HCT116 (cell line): ENCODE results near the gene TIMM44. TPM values are rescaled to one million over a fixed set of nuclear protein-coding genes. Genes with fewer than 3 reads are reported as not detected.

Experiments
- ATAC-seq: fragments of 200-7000 bp; cut with Tn5 transposase; 2 replicates; pipeline ENCODE4 v1.9.1; 2020; ENCODE audit warnings: mild to moderate bottlenecking, moderate library complexity
- BruUV-seq: library from RNA; stranded (reverse); fragments of 400-500 nt; replicated peaks from 2 replicates; lab custom pipeline; 2021; lab: Mats Ljungman, UMichigan
- CTCF ChIA-PET: fragments of 300-600 bp; sonication (Branson Sonifier 250); formaldehyde crosslinking; loops from one replicate; lab custom pipeline; 2021; ENCODE audit warnings: antibody characterized with exemption; lab: Charles Lee
- POLR2A ChIA-PET: fragments of 300-600, 350-600 bp; sonication (Branson Sonifier 250); formaldehyde crosslinking; loops from one replicate; lab custom pipeline; 2021; ENCODE audit warnings: antibody characterized with exemption; lab: Charles Lee
- RAD21 ChIA-PET, 2 experiments: fragments of 300-600 bp; sonication (Branson Sonifier 250); formaldehyde crosslinking; loops; one replicate each; lab custom pipeline; 2023; ENCODE audit warnings: low total read pairs in 2 of 2; ENCODE audit not compliant: uncharacterized antibody in 2 of 2, unreplicated experiment in 2 of 2, low non-redundant PET in 1 of 2; lab: Charles Lee
- DNase-seq: peaks from one replicate; pipeline ENCODE4 v3.0.0-alpha.2; 2010; ENCODE audit warnings: low read depth, low spot score
- H2AFZ ChIP-seq: fragments of 200-600 bp; shearing (Covaris generic), sonication (generic); 2 replicates; pipeline ENCODE4 v1.6.1; 2017; ENCODE audit warnings: low read depth, mixed run types, mixed read lengths, antibody characterized with exemption, low read length; ENCODE audit not compliant: poor library complexity, severe bottlenecking
- H3K27ac ChIP-seq: 2 replicates; pipeline ENCODE4 v1.5.1; 2012; ENCODE audit warnings: low read depth, low read length
- H3K27me3 ChIP-seq: fragments of 200-600 bp; sonication (generic); 2 replicates; pipeline ENCODE4 v1.6.1; 2016; ENCODE audit warnings: mixed run types, low read length, mixed read lengths; ENCODE audit not compliant: insufficient read depth
- H3K36me3 ChIP-seq, 2 experiments: fragments of 200-500 bp in 1 of 2; fragments of 200-600 bp in 1 of 2; sonication (Bioruptor generic) in 1 of 2; sonication (generic) in 1 of 2; 2 replicates each; pipeline versions ENCODE4 v1.5.1 to v1.6.1; 2014 to 2016; ENCODE audit warnings: low read length in 2 of 2, inconsistent platforms in 1 of 2, mixed read lengths in 1 of 2, mixed run types in 1 of 2; ENCODE audit not compliant: insufficient read depth in 2 of 2, control insufficient read depth in 1 of 2
- H3K4me1 ChIP-seq, 2 experiments: fragments of 200-600 bp in 1 of 2; sonication (generic) in 1 of 2; 2 replicates each; pipeline versions ENCODE4 v1.5.1 to v1.6.1; 2012 to 2017; ENCODE audit warnings: low read length in 2 of 2, inconsistent platforms in 1 of 2, mild to moderate bottlenecking in 1 of 2, mixed read lengths in 1 of 2, mixed run types in 1 of 2, moderate library complexity in 1 of 2; ENCODE audit not compliant: insufficient read depth in 2 of 2, control insufficient read depth in 1 of 2
- H3K4me2 ChIP-seq: fragments of 200-600 bp; sonication (generic); 2 replicates; pipeline ENCODE4 v1.6.1; 2017; ENCODE audit warnings: mixed run types, low read length, mixed read lengths
- H3K4me3 ChIP-seq, 2 experiments: fragments of 200-600 bp in 1 of 2; sonication (generic) in 1 of 2; replicated peaks in 1 of 2; 2 replicates each; pipeline ENCODE4 v1.5.1; 2011 to 2016; ENCODE audit warnings: low read length in 2 of 2, control low read depth in 1 of 2, low read depth in 1 of 2, mild to moderate bottlenecking in 1 of 2, mixed read lengths in 1 of 2, mixed run types in 1 of 2
- H3K79me2 ChIP-seq: fragments of 200-600 bp; sonication (generic); 2 replicates; pipeline ENCODE4 v1.6.1; 2017; ENCODE audit warnings: mild to moderate bottlenecking, mixed run types, low read length, moderate library complexity, mixed read lengths; ENCODE audit not compliant: insufficient read depth
- H3K9ac ChIP-seq: fragments of 200-600 bp; sonication (generic); 2 replicates; pipeline ENCODE4 v1.6.1; 2016; ENCODE audit warnings: low read length, mixed read lengths
- H3K9me2 ChIP-seq: fragments of 200-600 bp; sonication (generic), shearing (Covaris generic); 2 replicates; pipeline ENCODE4 v1.6.1; 2017; ENCODE audit warnings: mixed run types, mild to moderate bottlenecking, moderate library complexity; ENCODE audit not compliant: insufficient read depth
- H3K9me3 ChIP-seq, 2 experiments: fragments of 200-500 bp in 1 of 2; fragments of 200-600 bp in 1 of 2; sonication (Bioruptor generic) in 1 of 2; sonication (generic) in 1 of 2; 2 replicates each; pipeline ENCODE4 v1.6.1; 2014 to 2017; ENCODE audit warnings: low read length in 2 of 2, mixed read lengths in 2 of 2, inconsistent platforms in 1 of 2, low read depth in 1 of 2, mild to moderate bottlenecking in 1 of 2, mixed run types in 1 of 2, moderate library complexity in 1 of 2; ENCODE audit not compliant: control insufficient read depth in 1 of 2, insufficient read depth in 1 of 2
- H4K20me1 ChIP-seq: fragments of 200-600 bp; sonication (generic), shearing (Covaris generic); 2 replicates; pipeline ENCODE4 v1.6.1; 2017; ENCODE audit warnings: mixed run types, mild to moderate bottlenecking, moderate library complexity; ENCODE audit not compliant: insufficient read depth
- CBX3 ChIP-seq: IDR thresholded peaks from 2 replicates; pipeline ENCODE4 v1.6.1; 2012; ENCODE audit warnings: low read depth
- EGR1 ChIP-seq: IDR thresholded peaks from 2 replicates; pipeline ENCODE4 v1.6.1; 2012; ENCODE audit warnings: low read depth
- EZH2 ChIP-seq: fragments of 200-600 bp; sonication (generic); IDR thresholded peaks from 2 replicates; pipeline ENCODE4 v1.6.1; 2017; ENCODE audit warnings: antibody characterized with exemption, mixed run types
- EZH2phosphoT487 ChIP-seq: fragments of 200-600 bp; IDR thresholded peaks from 2 replicates; pipeline ENCODE4 v1.6.1; 2018; ENCODE audit warnings: antibody characterized with exemption, borderline replicate concordance
- MAX ChIP-seq: IDR thresholded peaks from 2 replicates; pipeline ENCODE4 v1.6.1; 2012
- POLR2A ChIP-seq: IDR thresholded peaks from 2 replicates; pipeline ENCODE4 v1.7.0; 2011; ENCODE audit warnings: borderline replicate concordance; ENCODE audit not compliant: insufficient read depth, insufficient read length; ENCODE audit errors: extremely low read depth
- RAD21 ChIP-seq: IDR thresholded peaks from 2 replicates; pipeline ENCODE4 v1.6.1; 2012; ENCODE audit warnings: low read depth, mild to moderate bottlenecking
- SIN3A ChIP-seq: IDR thresholded peaks from 2 replicates; pipeline ENCODE4 v1.6.1; 2012; ENCODE audit warnings: low read depth
- SP1 ChIP-seq: IDR thresholded peaks from 2 replicates; pipeline ENCODE4 v1.6.1; 2012; ENCODE audit warnings: low read depth
- SRF ChIP-seq: IDR thresholded peaks from 2 replicates; pipeline ENCODE4 v1.6.1; 2012; ENCODE audit warnings: low read depth
- TCF7L2 ChIP-seq: IDR thresholded peaks from 2 replicates; pipeline ENCODE4 v1.7.0; 2011; ENCODE audit warnings: borderline replicate concordance, inconsistent platforms; ENCODE audit not compliant: insufficient read depth, insufficient read length; ENCODE audit errors: extremely low read depth
- YY1 ChIP-seq: IDR thresholded peaks from 2 replicates; pipeline ENCODE4 v1.6.1; 2011; ENCODE audit warnings: low read length, low read depth, moderate library complexity, mild to moderate bottlenecking; ENCODE audit not compliant: insufficient replicate concordance; ENCODE audit errors: extremely low read depth
- ZFX ChIP-seq: fragments of 450-650 bp; IDR thresholded peaks from 2 replicates; pipeline ENCODE4 v1.6.1; 2017
- ZNF274 ChIP-seq: fragments of 200-500 bp; sonication (Bioruptor generic); IDR thresholded peaks from 2 replicates; pipeline ENCODE4 v1.6.1; 2014; ENCODE audit warnings: mild to moderate bottlenecking, low read depth, low read length, inconsistent platforms
- intact Hi-C: fragments of 100-400 bp; cut with micrococcal nuclease; formaldehyde crosslinking; loops from 2 replicates; pipeline ENCODE4 v1.10.0; 2022
- total RNA-seq: library from RNA; stranded (reverse); gene quantifications from one replicate; pipeline ENCODE4 v1.2.1, GENCODE V29; 2021; ENCODE audit not compliant: unreplicated experiment
- TF ChIP-seq, protein P1 (sequence below): IDR thresholded peaks from 2 replicates; pipeline ENCODE4 v1.6.1; 2011; ENCODE audit warnings: mild to moderate bottlenecking, low read length, moderate library complexity; ENCODE audit not compliant: insufficient replicate concordance; ENCODE audit errors: extremely low read depth

TIMM44 gene
- total RNA-seq, 1 experiment from 2014 or later, result 136 TPM

DNA sequence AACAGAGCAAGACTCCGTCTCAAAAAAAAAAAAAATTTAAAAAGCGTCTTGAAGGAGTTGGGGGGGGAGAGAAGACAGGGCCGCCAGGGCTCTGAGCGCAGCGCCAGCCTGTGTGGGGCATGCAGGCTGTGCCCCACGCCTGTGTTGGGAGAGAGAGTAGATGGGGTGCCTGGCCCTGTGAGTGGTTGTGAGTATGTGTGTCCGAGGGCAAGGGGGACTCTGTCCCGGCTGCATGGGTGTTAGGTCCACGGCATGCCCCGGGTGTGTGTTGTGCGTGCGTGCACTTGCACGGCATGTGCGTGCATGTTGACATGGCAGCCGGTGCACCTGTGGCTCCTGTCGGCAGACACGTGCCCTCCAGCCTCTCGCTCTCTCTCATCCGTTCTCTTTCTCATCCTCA is 36.3 kb downstream of the TIMM44 start:
- Histone ChIP-seq H2AFZ (no peak overlapping the region), H3K27me3 (no peaks in the 10 kb centered on the region), H3K79me2 (peaks cover 64% of the 10 kb centered on the region), H4K20me1 (no peaks in the 10 kb centered on the region), H3K4me2 (no peak overlapping the region), H3K9me3 (no peaks in the 10 kb centered on the region), H3K4me3 (no peak overlapping the region), H3K9me2 (no peaks in the 10 kb centered on the region), H3K36me3 (peaks cover 4 to 5% of the 10 kb centered on the region in 2 experiments; a peak in 3 of 4 replicates), H3K4me1 (peaks cover 3 to 25% of the 10 kb centered on the region in 2 experiments; a peak in 2 of 4 replicates), H3K9ac (no peak overlapping the region), H3K27ac (no peak overlapping the region; the same call in 1 of the 2 replicates)
- TF ChIP-seq, protein P1, sequence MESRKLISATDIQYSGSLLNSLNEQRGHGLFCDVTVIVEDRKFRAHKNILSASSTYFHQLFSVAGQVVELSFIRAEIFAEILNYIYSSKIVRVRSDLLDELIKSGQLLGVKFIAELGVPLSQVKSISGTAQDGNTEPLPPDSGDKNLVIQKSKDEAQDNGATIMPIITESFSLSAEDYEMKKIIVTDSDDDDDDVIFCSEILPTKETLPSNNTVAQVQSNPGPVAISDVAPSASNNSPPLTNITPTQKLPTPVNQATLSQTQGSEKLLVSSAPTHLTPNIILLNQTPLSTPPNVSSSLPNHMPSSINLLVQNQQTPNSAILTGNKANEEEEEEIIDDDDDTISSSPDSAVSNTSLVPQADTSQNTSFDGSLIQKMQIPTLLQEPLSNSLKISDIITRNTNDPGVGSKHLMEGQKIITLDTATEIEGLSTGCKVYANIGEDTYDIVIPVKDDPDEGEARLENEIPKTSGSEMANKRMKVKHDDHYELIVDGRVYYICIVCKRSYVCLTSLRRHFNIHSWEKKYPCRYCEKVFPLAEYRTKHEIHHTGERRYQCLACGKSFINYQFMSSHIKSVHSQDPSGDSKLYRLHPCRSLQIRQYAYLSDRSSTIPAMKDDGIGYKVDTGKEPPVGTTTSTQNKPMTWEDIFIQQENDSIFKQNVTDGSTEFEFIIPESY, result no peak
- TF ChIP-seq RAD21 (no peak), ZFX (no peak), EZH2phosphoT487 (no peak), EZH2 (no peak)
- DNase-seq (no peak), ATAC-seq (no peak)
- no TSS peak for BruUV-seq
- POLR2A ChIA-PET, result no interaction called here
- intact Hi-C loops, result no loop called here
- CTCF ChIA-PET, result no interaction called here
- RAD21 ChIA-PET, result no interaction called here

DNA sequence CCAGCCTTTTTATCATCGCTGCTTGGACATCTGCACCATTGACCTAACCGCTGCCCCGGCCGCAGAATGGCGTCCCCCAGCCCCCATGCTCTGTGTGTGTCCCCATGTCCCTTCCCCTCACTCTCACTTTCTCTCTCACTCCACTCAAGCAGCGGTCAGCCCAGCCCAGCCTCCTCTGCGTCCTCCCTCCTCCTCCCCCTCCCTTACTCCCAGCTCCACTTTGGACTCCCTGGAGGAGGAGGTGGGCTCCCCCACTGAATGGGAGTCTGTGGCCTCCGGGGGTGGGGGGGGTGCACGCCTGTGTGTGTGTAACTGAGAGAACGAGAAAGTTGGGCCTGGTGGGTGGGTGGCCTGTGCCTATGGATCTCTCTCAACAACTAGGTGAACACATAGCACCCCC is 37.6 kb downstream of the TIMM44 start:
- no peak for TF ChIP-seq SRF
- no peak for TF ChIP-seq TCF7L2
- no peak for TF ChIP-seq SIN3A
- no peak for TF ChIP-seq ZNF274
- no peak for TF ChIP-seq POLR2A
- no peak for TF ChIP-seq EGR1
- TF ChIP-seq YY1, result no peak
- TF ChIP-seq CBX3, result no peak
- no peak for TF ChIP-seq SP1
- TF ChIP-seq MAX, result no peak
- TF ChIP-seq, all 23 proteins: peak for 0
- H3K9me3 ChIP-seq, result no peaks in the 10 kb centered on the region
- ChIA-PET CTCF (no interaction called here), POLR2A (no interaction called here), RAD21 (no interaction called here)
- ATAC-seq (no peak), DNase-seq (no peak)
- peaks cover 64% of the 10 kb centered on the region for H3K79me2 ChIP-seq
- no peak overlapping the region for H3K4me2 ChIP-seq
- intact Hi-C loops, result no loop called here
- no peak overlapping the region for H3K9ac ChIP-seq
- no peak overlapping the region for H2AFZ ChIP-seq
- H3K4me1 ChIP-seq, result peaks cover 3 to 30% of the 10 kb centered on the region in 2 experiments; a peak in 2 of 4 replicates
- no peak overlapping the region for H3K4me3 ChIP-seq
- H4K20me1 ChIP-seq, result no peaks in the 10 kb centered on the region
- no peak overlapping the region; the same call in 1 of the 2 replicates for H3K27ac ChIP-seq
- BruUV-seq, result no TSS peak
- no peaks in the 10 kb centered on the region; a peak in 1 of 4 replicates for H3K36me3 ChIP-seq
- H3K27me3 ChIP-seq, result no peaks in the 10 kb centered on the region
- H3K9me2 ChIP-seq, result no peaks in the 10 kb centered on the region
